ENCODE data around the gene RAD51C.

DNA sequence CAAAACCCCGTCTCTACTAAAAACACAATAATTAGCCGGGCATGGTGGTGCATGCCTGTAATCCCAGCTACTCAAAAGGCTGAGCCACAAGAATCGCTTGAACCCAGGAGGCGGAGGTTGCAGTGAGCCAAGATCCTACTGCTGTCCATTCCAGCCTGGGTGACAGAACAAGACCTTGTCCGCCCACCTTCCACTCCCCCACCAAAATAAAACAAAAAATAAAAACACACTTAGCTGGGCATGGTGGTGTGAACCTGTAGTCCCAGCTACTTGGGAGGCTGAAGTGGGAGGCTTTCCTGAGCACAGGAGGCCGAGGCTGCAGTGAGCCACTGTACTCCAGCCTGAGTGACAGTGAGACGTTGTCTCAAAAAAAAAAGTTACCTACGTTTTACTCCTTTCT lies 66.5 kb downstream of the RAD51C start:
- TF ChIP-seq POLR2AphosphoS5 (IDR thresholded peaks at IDR 0.05; ENCODE audit: borderline replicate concordance, low read depth, low read length) (no peak), EZH2 (IDR thresholded peaks at IDR 0.05) (no peak)

All from SK-N-MC (cell line).